HG03378 (cell line): ENCODE results near the gene PRSS38.

Experiments
- ATAC-seq: cut with Tn5 transposase; IDR thresholded peaks from one replicate; pipeline ENCODE4 v1.9.1; 2021; ENCODE audit warnings: mild to moderate bottlenecking, moderate library complexity; ENCODE audit not compliant: unreplicated experiment

Gene PRSS38

GRCh38 chr1:227815468-227816409, at the start of gene PRSS38:
PRSS38 (plus strand) TSS chr1:227815675; CDS start chr1:227815717, 42 bp downstream.
- ATAC-seq = no peak

GRCh38 chr1:227766015-227766634, 49.4 kb upstream of the PRSS38 start:
- no peak for ATAC-seq

DNA sequence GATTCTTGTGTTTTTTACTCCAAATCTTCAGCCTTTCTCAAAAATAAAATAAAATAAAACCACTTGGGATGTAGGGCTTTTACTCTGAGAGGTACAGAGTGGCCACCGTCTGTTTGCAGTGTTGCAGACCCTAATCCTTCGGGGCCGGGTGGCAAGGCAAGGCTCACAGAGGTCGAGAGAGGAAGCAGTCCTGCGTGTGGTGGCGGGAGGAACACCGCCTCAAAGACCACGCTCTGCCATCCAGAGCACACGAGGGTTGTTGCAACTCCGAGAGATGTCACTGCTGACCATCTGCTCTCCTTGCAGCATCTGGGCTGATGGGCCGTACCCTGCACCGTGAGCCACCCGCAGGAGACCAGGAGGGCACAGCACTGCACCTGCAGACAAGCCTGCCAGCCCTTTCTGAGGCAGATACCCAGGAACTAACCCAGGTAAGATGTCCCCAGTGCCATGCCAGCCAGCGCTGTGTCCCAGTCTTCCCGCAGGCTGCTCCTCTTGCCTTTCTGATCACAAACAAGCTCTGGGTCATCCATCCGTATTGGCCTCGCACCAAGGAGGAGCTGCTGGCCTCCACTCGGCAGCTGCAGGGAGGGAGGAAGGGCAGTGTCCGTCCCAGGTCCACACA, 48.7 kb upstream of the PRSS38 start:
- no peak for ATAC-seq

DNA sequence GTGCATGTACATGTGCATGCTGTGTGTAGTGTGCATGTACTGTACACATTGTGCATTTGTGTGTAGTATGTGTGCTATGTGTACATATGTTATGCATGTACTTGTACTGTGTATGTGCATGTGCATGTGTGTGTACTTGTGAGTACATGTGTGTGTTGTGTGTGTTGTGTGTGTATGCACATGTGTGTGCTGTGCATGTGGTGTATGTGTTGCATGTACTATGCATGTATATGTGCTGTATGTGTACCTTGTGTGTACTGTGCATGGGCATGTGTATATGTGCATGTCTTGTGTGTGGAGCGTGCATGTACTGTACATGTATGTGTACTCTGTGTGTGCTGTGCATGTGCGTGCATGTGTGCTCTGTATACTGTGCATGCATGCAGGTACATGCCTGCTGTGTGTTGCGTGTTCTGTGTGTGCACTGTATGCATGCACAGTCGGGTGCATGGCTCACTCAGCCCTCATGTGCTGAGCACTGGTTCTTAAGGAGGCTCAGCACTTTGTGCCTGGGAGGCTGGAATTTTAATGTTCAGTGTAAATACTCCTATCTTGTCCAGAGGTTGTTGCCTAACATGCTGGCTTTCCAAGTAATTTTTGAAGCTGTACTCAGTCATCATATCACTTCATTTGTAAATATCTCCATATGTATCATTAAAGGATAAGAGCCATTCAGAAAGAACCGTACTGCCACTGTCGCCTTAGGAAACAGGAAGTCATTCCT, 47.9 kb upstream of the PRSS38 start:
- ATAC-seq = no peak

DNA sequence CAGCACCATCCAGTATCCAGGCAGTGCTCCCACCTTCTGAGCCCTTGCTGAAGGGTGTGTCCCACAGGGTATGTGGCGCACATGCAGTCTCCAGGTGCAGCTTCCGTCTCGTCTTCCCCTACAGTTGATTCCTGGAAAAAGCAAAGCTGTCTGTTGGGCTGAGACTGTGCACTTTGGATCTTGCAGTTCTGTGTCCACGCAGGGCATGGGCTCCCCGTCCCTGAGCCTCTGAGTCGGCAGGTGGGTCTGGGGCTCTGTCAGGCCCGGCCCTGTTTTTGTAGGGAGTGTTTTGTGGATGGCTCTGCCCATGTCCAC, 47.4 kb upstream of the PRSS38 start:
- no peak for ATAC-seq

GRCh38 chr1:227768640-227769039, 46.8 kb upstream of the PRSS38 start:
- no peak for ATAC-seq

DNA sequence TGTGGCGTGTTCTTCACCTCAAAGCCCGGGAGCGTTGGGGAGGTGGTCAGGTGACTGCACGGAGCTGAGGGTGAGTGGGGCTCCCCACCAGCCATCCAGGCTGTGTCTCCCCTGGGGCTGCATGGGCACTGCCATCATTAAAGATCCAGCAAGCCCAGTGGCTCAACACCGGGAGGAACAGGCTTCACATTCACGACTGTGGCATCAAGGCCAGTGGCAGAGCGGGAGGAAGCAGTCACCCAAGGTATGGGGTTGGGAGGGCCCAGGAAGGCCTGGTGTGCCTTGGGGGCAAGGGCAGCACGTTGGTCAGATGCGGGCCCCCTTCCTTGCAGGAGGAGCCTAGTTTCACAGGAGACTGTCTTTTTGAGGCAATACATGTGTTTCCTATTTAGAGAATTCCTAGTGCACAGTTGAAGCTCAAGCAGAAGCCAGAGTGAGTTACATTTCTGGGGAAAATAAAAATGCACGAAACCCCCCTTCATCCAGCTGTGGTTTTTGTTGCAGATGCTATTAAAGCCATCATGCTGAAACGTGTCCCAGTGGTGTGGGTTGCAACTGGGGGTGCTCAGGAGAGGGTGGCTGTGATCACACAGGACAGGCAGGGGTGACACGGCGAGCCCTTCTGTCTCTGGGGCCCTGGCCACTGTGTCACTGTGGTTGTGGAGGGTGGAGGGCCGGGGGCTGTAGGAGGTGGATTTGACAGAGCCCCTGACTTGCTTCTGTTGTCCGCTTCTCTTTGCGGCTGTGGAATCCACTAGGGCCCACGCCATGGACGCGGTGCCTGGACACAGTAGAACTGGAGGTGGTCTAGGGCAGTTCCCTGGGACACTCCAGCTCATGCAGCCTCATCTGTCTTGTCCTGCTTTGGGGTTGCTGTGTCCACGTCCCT, 46.2 kb upstream of the PRSS38 start:
- ATAC-seq = no peak

DNA sequence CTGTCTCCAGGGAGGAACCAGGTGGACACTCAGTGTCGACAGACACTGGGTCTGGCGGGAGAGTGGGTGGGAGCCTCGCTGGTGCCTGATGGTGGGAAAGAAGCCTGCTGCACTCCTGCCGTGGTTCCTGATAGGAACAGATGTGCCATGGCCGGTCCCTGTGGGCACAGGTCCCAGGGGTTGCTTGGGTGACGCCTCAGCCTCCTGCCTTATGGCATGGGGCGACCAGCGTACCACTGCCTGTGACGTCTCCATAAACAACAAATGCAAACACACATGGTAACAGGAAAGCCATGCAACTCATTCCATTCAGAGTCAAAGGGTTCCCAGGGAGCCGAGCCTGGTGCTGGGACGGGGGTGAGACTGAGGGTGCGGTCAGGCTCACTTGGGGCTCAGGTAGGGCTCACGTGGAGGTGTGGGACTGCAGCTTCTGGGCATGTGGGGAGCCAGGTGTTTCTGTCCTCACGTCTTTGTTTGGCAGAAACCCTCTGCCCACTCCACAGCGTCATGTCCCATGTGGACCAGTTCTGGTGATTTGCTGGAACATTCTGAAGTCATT, 45.5 kb upstream of the PRSS38 start:
- no peak for ATAC-seq

- no peak for ATAC-seq
Measured at GRCh38 chr1:227770812-227771211, 44.7 kb upstream of the PRSS38 start.

DNA sequence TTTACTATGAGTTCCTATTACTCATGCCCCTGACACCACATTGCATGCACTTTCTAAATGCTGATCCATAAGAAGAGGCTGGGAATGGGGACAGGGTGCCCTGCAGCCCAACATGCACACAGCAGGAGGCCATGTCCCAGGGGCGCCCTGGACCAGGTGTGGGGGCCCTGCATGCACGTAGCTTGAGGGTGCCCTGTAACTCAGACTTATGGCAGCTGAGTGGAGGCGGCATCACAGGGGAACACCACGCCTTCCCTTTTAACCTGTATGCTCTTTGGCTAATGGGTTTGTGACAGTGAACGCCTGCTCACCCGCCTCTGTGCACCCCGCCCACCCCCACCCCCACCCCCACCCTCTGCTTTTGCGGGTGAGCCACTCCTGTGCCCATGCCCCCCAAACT, 44.1 kb upstream of the PRSS38 start:
- ATAC-seq = no peak

- ATAC-seq = no peak
Measured at GRCh38 chr1:227771771-227772170, 43.7 kb upstream of the PRSS38 start.

- ATAC-seq = no peak
Measured at GRCh38 chr1:227773558-227773957, 41.9 kb upstream of the PRSS38 start.

DNA sequence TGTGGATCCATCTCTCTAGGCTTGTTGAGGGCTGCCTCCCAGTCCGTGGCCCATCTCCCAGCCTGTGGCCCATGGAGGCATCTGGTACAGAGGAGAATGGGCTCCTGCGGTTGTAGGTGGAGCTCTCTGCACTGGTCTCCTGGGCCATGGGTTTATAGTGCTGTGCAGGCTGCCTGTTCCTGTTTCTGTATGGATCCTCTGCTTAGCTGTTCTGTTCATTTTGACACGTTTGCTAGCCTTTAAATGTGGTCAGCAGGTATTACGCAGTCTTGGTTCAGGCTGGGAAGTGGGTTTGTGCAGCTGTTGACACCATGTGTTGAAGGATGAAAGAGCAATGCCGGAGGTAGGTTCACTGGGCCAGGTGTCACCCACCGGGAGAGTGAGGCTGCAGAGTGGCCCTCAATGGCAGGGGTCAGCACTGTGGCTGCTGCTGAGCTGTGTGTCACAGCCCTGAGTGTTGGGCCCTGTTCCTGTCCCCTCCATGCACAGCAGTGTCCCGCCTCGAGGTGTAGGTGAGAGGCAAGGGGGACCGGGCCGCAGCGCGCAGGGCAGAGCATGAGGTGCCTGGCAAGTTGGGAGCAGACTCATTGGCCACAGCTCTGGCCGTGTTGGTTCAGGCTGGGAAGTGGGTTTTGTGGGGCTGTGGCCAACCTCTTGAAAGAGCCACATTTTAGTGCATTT, 41.3 kb upstream of the PRSS38 start:
- no peak for ATAC-seq

- no peak for ATAC-seq
Measured at GRCh38 chr1:227774821-227775661, 40.4 kb upstream of the PRSS38 start.

GRCh38 chr1:227775841-227776240, 39.6 kb upstream of the PRSS38 start:
- ATAC-seq = no peak

DNA sequence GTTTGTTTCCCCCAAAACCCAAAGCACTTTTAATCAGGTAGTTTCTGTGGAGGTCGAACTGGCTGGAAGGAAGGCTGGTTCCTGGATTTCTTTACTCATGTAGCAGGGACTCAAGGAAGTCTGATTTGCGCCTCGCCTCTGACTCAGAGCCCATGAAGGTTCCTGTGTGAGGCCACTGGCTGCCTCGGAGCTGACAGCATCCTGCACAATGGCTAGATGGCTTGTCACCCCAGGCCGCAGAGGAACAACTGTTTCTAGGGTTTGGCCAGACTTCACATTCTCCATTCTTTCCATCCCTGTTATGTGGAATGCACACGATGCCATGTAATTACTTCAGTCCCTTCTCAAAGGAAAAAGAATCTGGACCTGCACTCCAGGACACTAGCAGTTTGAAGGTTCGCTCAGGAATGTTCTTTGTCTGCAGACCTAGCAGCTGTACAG, 39.1 kb upstream of the PRSS38 start:
- ATAC-seq = no peak

DNA sequence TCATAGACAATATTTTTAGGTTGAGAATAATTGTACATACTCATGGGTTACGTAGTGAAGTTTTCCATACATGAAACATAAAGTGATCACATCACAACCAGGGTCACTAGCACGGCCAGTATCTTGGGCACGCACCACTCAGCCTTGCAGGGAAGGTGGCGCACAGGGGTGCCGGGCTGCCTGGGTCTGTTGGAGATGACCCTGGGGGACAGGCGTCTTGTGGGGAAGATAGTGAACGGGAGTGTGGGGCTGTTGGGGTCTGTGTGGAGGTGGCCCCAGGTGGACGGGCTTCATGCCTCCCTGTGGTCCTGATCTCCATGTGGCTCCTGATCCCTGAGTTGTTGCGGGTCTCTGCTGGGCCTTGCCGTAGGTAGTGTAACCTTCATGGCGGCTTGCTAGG, 38.3 kb upstream of the PRSS38 start:
- ATAC-seq = no peak

GRCh38 chr1:227777646-227778045, 37.8 kb upstream of the PRSS38 start:
- no peak for ATAC-seq
